ENCODE results near the gene EPSTI1.
A peak's percentile ranks its signal among the peaks of the same experiment; 100 is the strongest.
"Not testable (repeated sequence)": the region's sequence is repeated elsewhere in the genome, so short reads cannot be mapped to it uniquely, and the experiment has no call there.

Gene EPSTI1, protein sequence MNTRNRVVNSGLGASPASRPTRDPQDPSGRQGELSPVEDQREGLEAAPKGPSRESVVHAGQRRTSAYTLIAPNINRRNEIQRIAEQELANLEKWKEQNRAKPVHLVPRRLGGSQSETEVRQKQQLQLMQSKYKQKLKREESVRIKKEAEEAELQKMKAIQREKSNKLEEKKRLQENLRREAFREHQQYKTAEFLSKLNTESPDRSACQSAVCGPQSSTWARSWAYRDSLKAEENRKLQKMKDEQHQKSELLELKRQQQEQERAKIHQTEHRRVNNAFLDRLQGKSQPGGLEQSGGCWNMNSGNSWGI

DNA sequence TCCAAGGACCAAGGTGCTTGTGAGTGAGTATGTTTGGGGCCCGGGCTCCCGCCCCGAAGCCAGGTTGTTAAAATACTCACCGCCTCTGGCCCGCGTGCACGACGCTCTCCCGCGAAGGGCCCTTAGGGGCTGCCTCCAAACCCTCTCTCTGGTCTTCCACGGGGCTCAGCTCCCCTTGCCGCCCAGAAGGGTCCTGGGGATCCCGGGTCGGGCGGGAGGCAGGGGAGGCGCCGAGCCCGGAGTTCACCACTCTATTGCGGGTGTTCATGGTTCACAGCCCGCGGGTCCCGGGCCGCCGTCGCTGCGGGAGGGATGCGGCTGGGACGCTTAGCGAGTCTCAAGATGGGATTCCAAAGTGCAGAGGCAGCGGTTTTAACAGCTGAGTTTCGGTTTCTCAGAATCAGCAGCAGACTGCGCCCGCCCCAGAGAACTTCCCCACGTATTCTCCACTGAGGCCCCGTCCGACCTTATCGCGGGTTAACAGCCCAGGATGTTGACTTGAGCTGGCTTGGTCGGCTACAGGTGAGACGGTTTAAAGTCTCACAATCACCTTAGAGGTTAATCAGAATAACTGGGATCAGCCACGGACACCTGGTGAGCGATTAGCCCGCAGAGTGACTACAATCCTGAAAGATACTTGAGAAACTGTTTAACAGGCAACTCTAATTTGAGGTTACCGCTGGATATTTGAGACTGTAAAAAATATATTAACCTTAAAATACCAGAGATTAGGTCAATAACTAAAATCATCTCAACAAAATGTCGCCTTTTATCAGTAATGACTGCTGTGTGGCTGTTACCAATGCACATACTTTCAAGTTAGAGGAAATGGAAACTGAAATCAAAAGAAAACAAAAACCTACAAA, at the start of gene EPSTI1:
Gene EPSTI1 (minus strand): TSS at position 344 of the 866 bp plus-strand sequence. CDS start 76 bp downstream, at position 268.
- peak; percentile 76 for DNase-seq

GRCh38 chr13:43041369-43041921, 49.4 kb upstream of the EPSTI1 start:
- DNase-seq = no peak

DNA sequence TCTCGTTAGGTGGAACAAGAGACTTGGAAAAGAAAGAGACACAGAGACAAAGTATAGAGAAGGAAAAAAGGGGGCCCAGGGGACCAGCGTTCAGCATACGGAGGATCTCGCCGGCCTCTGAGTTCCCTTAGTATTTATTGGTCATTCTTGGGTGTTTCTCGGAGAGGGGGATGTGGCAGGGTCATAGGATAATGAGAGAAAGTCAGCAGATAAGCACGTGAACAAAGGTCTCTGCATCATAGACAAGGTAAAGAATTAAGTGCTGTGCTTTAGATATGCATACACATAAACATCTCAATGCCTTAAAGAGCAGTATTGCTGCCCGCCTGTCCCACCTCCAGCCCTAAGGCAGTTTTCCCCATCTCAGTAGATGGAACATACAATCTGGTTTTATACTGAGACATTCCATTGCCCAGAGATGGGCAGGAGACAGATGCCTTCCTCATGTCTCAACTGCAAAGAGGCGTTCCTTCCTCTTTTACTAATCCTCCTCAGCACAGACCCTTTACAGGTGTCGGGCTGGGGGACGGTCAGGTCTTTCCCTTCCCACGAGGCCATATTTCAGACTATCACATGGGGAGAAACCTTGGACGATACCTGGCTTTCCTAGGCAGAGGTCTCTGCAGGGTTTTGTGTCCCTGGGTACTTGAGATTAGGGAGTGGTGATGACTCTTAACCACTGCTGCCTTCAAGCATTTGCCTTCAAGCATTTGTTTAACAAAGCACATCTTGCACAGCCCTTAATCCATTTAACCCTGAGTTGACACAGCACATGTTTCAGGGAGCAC, 48.7 kb upstream of the EPSTI1 start:
- DNase-seq = not testable (repeated sequence)

GRCh38 chr13:43039966-43040365, 47.9 kb upstream of the EPSTI1 start:
- no peak for DNase-seq

DNA sequence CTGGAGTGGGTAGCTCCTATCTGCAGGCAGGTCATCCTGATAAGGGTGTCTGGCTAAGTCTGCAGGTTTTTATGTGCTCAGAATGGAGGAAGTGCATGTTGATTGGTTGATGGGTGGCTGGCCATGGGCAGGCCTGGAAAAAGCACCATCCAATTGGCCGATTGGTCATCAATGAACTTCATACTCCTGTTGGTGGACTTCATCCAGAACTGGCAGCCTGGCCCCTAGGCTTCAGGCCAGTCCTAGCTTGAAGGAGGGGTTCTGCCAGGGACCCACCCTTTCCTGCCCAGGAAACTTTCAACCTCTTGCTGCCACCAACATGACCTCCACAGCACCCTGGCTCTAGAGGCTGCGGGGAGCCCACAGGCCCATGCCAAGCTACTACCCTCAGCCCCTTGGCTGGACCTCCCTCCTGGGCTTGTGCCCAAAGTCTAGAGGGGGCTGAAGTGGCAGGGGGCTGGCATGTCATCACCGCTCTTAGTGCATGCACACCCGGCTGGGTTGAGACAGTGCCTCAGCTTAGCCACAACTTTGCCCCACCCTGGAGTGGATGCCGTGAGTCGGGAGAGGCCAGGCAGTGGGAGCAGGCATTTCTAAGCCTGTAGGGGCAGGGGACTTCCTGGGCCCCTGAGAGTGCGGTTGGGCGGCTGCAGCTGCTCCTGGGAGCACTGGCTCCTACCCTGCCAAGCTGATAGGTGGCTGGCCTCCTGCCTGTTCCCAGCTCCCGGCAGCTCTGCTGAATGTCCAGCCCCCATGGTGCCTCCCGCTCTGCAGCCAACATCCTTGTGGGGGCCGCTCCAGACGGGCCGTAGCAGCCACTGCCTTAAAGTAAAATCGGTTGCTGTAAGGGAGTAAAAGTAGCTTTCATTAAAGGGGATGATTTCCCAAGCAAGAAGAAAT, 44.6 kb upstream of the EPSTI1 start:
- DNase-seq = no peak

DNA sequence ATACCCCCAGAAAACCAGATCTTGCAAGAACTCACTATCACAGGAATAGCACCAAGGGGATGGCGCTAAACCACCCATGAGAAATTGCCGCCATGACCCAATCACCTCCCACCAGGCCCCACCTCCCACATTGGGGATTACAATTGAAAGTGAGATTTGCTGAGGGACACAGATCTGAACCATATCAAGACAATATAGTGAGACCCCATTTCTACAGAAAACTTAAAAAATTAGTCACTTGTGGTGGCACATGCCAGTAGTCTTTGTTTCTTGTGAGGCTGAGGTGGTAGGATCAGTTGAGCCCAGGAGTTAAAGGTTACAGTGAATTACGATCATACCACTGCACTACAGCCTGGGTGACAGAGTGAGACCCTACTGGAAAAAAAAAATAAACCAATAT, 41.0 kb upstream of the EPSTI1 start:
- DNase-seq = no peak

DNA sequence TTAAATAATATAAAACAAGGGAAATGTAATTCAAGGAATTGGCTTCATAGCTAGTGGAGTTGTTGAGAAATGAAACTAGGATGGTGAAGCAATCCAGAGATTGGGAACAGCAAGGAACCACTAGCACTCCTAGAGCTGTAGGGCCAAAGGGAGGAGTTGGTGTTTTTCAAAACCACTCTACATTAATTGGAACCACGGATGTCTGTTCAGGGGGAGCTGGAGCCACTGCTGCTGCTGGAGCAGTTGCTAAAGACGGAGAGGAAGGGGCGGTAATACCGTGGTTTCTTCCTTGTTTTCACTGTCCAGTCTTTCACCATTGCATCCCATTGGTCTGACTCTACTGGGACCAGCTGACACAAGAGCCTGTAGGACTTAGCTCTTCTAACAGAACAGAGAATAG, 39.8 kb upstream of the EPSTI1 start:
- DNase-seq = no peak

GRCh38 chr13:43030548-43030947, 38.5 kb upstream of the EPSTI1 start:
- no peak for DNase-seq

- no peak for DNase-seq
Observed at GRCh38 chr13:43026262-43026661, 34.2 kb upstream of the EPSTI1 start.

DNA sequence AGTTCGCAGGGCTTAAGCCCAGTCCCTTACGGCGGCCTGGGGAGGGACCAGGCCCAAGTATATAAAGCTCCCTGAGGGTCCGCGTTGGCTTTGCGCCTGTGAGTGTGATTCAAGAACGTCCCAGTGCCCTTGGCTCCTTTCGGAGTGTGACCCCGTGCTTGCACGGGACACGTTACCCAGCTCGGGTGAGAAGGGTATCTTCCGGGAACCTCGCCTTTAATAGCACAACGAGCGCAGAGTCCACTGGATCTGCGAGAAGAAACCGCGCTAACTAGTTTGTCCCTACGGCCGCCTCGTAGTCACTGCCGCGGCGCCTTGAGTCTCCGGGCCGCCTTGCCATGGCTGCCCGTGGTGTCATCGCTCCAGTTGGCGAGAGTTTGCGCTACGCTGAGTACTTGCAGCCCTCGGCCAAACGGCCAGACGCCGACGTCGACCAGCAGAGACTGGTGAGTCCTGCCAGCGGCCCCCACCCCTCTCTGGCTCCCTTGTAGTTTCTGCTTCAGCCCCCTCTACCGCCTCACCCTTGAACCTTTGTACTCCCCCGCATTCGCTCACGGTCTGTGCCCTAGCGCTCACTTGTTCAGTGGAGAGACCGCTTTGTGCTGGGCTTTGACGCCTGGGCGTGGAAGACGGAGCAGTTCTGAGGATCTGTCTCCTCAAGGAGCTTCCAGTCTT, 31.4 kb upstream of the EPSTI1 start, which contains the start of gene DNAJC15:
Gene DNAJC15 (plus strand): TSS at position 298 of the 675 bp plus-strand sequence. CDS start 41 bp downstream, at position 339.
- DNase-seq = peak; percentile 92

DNA sequence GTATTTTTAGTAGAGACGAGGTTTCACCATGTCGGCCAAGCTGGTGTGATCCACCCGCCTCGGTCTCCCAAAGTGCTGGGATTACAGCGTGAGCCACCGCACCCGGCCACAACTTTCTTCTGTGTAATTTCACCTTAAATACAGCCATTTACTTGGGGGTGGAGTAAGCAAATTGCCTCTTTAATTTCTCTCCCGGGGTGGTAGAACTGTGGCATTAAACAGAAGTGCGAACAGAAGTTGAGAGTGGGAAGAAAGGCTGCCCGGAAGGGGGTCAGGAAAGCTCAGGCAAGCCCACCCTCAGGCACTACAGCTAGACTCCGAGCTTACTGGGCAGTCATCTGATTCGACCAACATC, 30.9 kb upstream of the EPSTI1 start:
- DNase-seq = no peak

- no peak for DNase-seq
Observed at GRCh38 chr13:43021926-43022670, 30.1 kb upstream of the EPSTI1 start.

GRCh38 chr13:43020794-43021193, 28.8 kb upstream of the EPSTI1 start:
- DNase-seq = no peak

GRCh38 chr13:43019811-43020210, 27.8 kb upstream of the EPSTI1 start:
- DNase-seq = no peak

- no peak for DNase-seq
Observed at GRCh38 chr13:43016226-43016625, 24.2 kb upstream of the EPSTI1 start.

DNA sequence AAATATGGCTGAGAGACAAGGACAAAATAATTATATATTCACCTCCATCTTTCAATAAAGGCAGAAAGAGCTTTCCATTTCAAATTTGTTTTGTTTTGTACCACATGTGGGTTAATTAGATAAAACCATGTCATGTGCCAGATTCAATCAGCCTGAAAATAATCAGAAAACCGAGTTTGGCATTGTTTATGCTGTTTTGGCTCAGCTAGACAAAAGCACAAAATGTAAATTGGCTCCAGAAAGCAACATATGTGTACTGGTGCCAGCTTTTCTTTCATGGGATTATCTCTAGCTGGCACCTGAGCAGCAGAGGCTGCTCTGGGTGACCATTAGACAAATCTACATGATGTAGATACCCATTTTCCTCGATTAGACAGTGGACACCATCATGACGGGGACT, 22.1 kb upstream of the EPSTI1 start:
- no peak for DNase-seq

DNA sequence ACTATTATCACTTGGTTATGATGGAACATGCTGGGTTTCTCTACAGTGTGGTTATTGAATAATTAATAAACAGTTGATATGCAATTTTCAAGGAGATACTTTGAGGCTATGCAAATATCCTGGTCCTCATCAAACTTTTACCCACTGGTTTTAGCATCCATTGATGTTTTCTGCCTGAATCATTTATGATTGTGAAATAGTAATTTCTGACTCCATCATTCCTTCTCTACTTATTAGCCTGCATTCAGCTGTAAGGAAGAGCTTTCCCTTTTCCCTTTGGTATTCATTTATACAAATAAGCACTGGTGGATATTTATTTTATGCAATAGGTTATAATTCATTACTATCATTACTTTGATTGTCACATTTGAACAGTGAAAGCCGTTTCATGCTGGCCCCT, 17.5 kb upstream of the EPSTI1 start:
- DNase-seq = no peak

- DNase-seq = no peak
Observed at GRCh38 chr13:43008596-43008995, 16.6 kb upstream of the EPSTI1 start.

DNA sequence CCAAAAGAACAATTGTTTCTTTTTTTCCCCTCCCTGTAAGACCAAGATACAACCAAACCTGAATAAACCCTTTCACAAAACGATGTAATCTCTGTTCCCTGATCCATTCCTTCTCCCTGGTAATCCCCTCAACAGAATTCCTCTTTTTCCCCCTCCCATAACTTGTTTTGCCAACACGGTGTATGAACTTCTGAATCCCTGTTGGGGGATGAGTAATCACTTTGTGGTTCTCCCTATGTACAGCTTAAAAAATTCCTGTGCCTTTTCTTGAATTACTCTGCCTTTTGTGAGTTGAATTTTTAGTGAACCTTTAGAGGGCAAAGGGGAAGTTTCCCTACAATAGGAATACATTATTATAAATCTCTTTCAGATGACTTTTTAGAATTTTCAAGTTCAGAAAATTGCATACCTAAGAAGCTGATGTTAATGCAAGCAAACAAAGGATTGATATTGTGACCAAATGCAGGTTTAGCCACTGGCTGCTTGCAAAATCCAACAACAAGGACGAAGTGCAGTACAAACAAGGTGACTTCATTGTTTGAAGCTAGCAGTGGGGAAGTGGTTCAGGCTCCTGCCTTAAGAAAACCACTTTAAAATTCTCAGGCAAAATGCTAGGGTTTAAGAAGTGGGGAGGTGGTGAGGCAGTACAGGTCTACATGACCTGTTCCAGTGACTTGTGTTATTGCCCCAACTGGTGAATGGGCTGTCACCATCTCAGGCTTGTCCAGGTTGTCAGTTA, 15.0 kb upstream of the EPSTI1 start:
- no peak for DNase-seq
